HCT116 (cell line): ENCODE results near the gene RSRC1.

Experiments used
- CTCF ChIP-seq, 3 experiments: fragments of 200-600 bp in 1 of 3; sonication (generic) in 1 of 3; IDR thresholded peaks in 2 of 3; conservative IDR thresholded peaks in 1 of 3; 2 replicates each; pipeline ENCODE4 v1.5.1; 2012 to 2017; ENCODE audit warnings: low read depth in 2 of 3, low read length in 2 of 3, antibody characterized with exemption in 1 of 3, borderline replicate concordance in 1 of 3, control low read depth in 1 of 3, mild to moderate bottlenecking in 1 of 3, mixed read lengths in 1 of 3, mixed run types in 1 of 3, moderate library complexity in 1 of 3; ENCODE audit not compliant: insufficient read depth in 1 of 3
- EZH2 ChIP-seq: fragments of 200-600 bp; sonication (generic); IDR thresholded peaks from 2 replicates; pipeline ENCODE4 v1.6.1; 2017; ENCODE audit warnings: antibody characterized with exemption, mixed run types
- POLR2A ChIP-seq: IDR thresholded peaks from 2 replicates; pipeline ENCODE4 v1.7.0; 2011; ENCODE audit warnings: borderline replicate concordance; ENCODE audit not compliant: insufficient read depth, insufficient read length; ENCODE audit errors: extremely low read depth
- ZNF274 ChIP-seq: fragments of 200-500 bp; sonication (Bioruptor generic); IDR thresholded peaks from 2 replicates; pipeline ENCODE4 v1.6.1; 2014; ENCODE audit warnings: mild to moderate bottlenecking, low read depth, low read length, inconsistent platforms
- TF ChIP-seq, protein P1 (sequence below): IDR thresholded peaks from 2 replicates; pipeline ENCODE4 v1.6.1; 2012

- no peak for TF ChIP-seq ZNF274
- TF ChIP-seq, protein P1, sequence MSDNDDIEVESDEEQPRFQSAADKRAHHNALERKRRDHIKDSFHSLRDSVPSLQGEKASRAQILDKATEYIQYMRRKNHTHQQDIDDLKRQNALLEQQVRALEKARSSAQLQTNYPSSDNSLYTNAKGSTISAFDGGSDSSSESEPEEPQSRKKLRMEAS, result no peak
- TF ChIP-seq CTCF (IDR thresholded peaks at IDR 0.05 in 2 of 3, conservative IDR thresholded peaks at IDR 0.05 in 1 of 3; ENCODE audit: borderline replicate concordance in 1 of 3, insufficient read depth in 1 of 3, low read depth in 2 of 3, low read length in 2 of 3), result no peak
- no peak for TF ChIP-seq EZH2
- no peak for TF ChIP-seq POLR2A
Observed at GRCh38 chr3:158217992-158218391, 108.1 kb downstream of the RSRC1 start.
